ENCODE data around the gene SHANK2.

DNA sequence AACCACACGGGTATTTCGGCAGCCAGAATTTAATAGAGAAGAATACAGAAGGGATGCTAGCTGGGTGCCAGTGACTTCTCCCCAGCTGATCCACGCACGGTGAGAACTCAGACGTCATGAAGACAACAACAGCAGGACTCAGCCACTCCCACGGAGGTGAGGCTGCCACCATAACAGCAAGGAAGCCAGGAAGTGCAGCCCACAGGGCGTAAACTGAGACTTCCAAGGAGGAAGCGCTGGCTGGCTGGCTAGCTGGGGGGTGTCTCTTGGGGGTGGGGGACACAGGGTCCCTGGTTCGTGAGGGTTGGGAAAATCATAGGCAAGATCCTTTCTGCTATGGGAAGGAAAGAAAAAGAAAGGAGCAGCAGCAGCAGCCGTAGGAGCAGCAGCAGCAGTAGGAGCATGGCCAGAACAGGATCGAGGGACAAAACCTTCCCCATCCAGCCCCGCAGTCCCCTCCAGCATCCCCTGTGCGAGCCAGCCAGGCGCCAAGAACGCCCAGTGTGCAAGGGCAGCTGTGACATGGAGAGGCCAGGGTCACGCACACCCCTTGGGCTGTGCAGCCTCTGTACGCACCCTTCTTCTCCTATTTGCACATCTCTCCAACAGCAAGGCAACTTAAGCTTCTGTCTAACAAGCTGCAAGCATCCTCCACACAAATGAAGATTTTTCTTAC lies 49.6 kb upstream of the SHANK2 start:
- TF ChIP-seq, protein P1, sequence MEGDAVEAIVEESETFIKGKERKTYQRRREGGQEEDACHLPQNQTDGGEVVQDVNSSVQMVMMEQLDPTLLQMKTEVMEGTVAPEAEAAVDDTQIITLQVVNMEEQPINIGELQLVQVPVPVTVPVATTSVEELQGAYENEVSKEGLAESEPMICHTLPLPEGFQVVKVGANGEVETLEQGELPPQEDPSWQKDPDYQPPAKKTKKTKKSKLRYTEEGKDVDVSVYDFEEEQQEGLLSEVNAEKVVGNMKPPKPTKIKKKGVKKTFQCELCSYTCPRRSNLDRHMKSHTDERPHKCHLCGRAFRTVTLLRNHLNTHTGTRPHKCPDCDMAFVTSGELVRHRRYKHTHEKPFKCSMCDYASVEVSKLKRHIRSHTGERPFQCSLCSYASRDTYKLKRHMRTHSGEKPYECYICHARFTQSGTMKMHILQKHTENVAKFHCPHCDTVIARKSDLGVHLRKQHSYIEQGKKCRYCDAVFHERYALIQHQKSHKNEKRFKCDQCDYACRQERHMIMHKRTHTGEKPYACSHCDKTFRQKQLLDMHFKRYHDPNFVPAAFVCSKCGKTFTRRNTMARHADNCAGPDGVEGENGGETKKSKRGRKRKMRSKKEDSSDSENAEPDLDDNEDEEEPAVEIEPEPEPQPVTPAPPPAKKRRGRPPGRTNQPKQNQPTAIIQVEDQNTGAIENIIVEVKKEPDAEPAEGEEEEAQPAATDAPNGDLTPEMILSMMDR (conservative IDR thresholded peaks at IDR 0.05; ENCODE audit: low read length), result no peak
- TF ChIP-seq EZH2phosphoT487 (IDR thresholded peaks at IDR 0.05; ENCODE audit: borderline replicate concordance), result no peak
